ENCODE measurements around the gene DMP1.
"Not testable (repeated sequence)": the region's sequence is repeated elsewhere in the genome, so short reads cannot be mapped to it uniquely, and the experiment has no call there.

Gene DMP1

GRCh38 chr4:87690947-87691346 is 40.9 kb downstream of the DMP1 start:
- DNase-seq: not testable (repeated sequence)

- not testable (repeated sequence) for DNase-seq
These were observed 42.0 kb downstream of the DMP1 start for GRCh38 chr4:87692060-87692459.

GRCh38 chr4:87697272-87697671 is 47.2 kb downstream of the DMP1 start:
- no peak for DNase-seq

- DNase-seq: no peak
These were observed 47.9 kb downstream of the DMP1 start for GRCh38 chr4:87697945-87698344.

- DNase-seq: no peak
These were observed 48.3 kb downstream of the DMP1 start for GRCh38 chr4:87698394-87698793.

- DNase-seq: no peak
These were observed 53.9 kb downstream of the DMP1 start for GRCh38 chr4:87704001-87704400.

GRCh38 chr4:87707279-87707918 is 57.3 kb downstream of the DMP1 start:
- DNase-seq: no peak

All from stimulated activated CD4-positive, alpha-beta T cell treated with anti-CD3 and anti-CD28 coated beads, Interleukin-2, amount 100 ng/mL, for 48 hours (primary cell).